Fibroblast of skin of right quadriceps (primary cell): Measurements from ENCODE around the gene DDX42.

Experiments used
- DNase-seq: peaks from one replicate; pipeline ENCODE4 v3.0.0-alpha.2; 2013

Gene DDX42

DNA sequence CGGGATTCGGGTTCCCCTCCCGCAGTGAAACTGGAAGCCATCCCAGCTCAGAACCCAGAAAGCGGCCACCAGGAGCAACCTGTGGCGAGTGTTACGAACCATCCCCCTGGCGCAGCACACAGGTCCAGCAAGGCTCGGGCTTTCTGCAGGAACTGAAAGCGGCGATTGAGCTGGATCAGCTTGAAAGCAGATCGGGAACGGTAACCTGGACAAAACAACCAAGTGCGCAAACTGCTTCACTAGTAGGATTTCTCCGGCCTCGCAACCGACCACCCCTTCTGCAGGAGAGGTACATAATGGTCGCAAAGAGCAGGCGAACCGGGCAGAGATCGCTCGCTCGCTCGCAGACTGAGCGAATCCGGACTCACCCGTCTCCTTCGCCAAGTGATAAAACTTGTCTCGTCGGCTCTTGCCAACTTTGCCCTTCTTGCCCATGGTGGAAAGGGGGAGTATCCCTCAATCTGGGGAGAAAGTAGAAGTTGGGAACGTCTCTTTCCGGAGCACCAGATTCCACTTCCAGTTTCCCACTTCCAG lies 52.6 kb downstream of the DDX42 start:
- no peak for DNase-seq

GRCh38 chr17:63827002-63827800 lies 53.2 kb downstream of the DDX42 start, which contains the start of the genes FTSJ3 and PSMC5:
TSS of gene FTSJ3 (minus strand) at chr17:63827663. CDS start at chr17:63826902, 761 bp downstream.
TSS of gene PSMC5 (plus strand) at chr17:63827431. CDS start at chr17:63827491, 60 bp downstream.
- DNase-seq, result peak; percentile 94

GRCh38 chr17:63827801-63828221 lies 53.8 kb downstream of the DDX42 start:
- no peak for DNase-seq

DNA sequence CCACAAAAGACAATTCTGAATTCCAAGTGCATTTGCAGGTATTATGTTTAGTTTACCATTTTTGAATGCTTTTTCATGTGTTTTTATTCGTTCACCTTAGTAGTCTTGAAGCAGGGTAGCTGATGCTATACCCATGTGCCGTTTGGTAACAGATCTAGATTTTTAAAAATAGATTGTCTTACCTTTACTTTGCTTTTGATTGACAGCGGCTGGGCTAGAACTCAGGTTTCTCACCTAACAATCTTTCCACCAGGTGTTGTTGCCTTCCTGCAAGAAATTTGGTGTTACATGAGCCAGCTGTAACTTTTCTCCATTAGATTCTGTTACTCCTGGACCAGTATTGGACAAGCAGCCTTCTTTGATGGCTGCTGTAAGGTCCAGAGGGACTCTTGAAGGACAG lies 55.0 kb downstream of the DDX42 start:
- no peak for DNase-seq

- DNase-seq, result no peak
These were observed 56.3 kb downstream of the DDX42 start for GRCh38 chr17:63830278-63830677.

DNA sequence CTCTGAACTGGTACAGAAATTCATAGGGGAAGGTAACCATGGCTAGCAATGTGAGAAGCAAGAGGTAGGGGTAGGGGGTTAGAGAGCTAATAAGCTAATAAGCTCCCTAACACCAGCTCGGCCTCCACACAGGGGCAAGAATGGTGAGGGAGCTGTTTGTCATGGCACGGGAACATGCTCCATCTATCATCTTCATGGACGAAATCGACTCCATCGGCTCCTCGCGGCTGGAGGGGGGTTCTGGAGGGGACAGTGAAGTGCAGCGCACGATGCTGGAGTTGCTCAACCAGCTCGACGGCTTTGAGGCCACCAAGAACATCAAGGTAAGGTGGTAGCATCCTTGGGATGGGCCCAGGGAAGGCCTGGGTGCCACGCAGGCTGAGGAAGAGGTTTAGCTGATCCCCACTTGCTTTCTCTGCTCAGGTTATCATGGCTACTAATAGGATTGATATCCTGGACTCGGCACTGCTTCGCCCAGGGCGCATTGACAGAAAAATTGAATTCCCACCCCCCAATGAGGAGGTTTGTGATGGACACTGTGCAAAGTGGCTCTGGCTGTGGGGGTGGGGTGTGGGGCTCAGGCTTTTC lies 57.0 kb downstream of the DDX42 start:
- DNase-seq, result no peak

DNA sequence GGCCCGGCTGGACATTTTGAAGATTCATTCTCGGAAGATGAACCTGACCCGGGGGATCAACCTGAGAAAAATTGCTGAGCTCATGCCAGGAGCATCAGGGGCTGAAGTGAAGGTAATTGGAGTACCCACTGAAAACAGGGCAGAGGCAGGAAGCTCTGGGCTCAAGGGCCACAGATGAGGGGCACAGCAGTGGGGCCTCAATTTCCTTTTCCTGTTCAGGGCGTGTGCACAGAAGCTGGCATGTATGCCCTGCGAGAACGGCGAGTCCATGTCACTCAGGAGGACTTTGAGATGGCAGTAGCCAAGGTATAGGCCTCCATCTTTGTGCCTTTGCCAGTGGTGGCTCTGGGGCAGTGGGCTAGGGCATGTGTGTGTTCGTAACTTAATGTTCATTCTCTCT lies 57.5 kb downstream of the DDX42 start:
- no peak for DNase-seq

DNA sequence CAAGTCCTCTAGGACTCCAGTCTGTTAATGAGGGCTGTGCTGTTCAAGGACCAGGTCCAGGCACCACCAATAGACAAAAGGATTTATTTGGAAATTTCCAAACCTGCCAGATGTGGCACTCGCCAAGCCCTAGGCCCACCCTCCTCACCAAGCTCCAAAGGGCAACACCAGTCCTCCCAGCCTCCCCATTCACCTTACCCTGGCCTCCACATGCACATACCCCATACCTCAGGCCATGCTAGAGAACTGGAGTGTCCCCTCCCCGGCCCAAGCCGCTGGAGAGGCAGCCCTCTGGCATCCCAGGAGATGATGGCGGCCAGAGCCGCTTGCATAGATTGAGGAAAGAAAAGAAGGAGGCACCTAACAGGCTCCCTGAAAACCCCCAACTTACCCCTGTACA lies 58.0 kb downstream of the DDX42 start:
- DNase-seq, result no peak

GRCh38 chr17:63832455-63832854 lies 58.5 kb downstream of the DDX42 start:
- no peak for DNase-seq

DNA sequence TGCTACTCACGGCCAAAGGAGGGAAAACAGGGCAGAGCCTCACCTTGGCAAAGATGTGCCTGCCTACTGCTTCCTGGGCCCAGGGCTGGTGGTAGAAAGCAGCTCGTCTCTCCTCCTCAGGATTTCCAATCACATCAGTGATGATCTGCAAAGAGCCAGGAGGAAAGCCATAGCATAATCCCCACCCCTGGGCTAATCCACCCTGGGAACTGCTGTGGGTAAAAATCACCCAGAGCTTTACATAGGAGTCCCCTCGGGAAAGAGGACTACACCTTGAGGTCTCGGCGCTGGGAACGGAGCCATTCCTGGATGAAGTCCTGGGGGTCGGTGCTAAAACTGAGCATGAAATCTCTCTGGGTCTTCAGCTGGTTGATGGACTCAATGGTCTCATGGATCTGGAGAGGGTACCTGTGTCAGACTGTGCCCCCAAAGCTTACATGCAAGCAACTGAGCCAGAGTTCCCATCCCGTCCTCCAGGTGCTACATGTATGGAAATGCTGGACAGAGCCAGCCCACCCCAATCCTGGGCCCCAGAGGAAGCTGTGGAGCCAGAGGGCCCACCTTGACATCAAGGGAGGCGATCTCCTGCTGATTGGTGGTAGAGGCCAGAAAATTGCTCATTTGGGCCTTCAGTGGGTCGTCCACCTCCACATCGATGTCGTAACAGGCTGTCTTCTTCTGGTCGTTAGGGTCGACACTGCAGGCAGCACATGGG lies 59.2 kb downstream of the DDX42 start:
- DNase-seq, result no peak

- no peak for DNase-seq
These were observed 59.9 kb downstream of the DDX42 start for GRCh38 chr17:63833741-63834373.

- peak; percentile 76 for DNase-seq
These were observed 60.6 kb downstream of the DDX42 start for GRCh38 chr17:63834431-63835166.

DNA sequence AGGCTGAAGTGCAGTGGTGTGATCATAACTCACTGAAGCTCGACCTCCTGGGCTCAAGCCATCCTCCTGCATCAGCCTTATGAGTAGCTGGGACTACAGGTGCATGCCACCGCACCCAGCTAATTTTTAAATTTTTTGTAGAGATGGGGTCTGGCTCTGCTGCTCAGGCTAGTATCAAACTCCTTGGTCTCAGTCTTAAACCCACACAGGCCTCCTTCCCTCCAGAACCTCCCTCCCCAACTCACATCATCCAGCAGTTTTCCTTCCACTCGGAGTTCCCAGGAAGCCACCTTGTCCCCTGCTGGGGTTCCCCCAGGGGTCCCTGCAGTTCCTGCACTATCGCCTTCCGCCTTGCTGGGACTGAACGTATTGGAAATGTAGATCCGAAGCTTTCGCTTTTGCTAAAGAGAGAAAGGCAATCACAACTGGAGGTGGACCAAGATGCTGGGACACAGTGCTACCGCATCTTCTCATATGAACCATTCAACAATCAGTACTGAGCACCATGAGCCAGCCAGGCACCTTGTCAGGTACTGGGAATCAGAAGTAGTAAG lies 61.3 kb downstream of the DDX42 start:
- no peak for DNase-seq

GRCh38 chr17:63836811-63837210 lies 62.8 kb downstream of the DDX42 start:
- DNase-seq, result no peak

DNA sequence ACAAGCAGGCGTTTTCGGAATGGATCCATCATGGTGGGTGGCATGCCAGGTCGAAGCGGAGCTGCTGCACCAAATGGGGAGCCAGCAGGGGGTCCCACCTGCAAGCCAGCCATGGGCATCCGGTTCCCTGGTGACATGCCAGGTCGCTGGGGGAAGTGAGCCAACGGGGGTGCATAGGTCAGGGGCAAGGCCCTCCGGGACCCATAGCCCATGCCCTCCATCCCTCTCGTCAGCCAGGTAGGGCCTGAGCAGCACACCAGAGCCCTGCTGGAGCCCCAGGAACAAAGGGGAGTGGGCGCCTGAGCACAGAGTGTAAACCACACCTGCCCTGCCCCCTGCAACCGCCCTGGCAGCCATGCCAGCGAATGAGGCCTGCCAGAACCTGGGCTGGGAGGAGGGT lies 63.5 kb downstream of the DDX42 start:
- no peak for DNase-seq

- DNase-seq, result no peak
These were observed 64.1 kb downstream of the DDX42 start for GRCh38 chr17:63837962-63838600.

- peak; percentile 85 for DNase-seq
These were observed 64.7 kb downstream of the DDX42 start for GRCh38 chr17:63838631-63839171.

GRCh38 chr17:63840591-63841349 lies 66.8 kb downstream of the DDX42 start:
- no peak for DNase-seq

- peak; percentile 28 for DNase-seq
These were observed 67.6 kb downstream of the DDX42 start for GRCh38 chr17:63841350-63842172.
